Thyroid gland (tissue), 4 donors: ENCODE data around the gene SPI1.

Source experiments
- POLR2A ChIP-seq, 2 donors: fragments of 450-650 bp; IDR thresholded peaks; one replicate each; pipeline ENCODE4 v1.6.1; 2017; ENCODE audit warnings: antibody characterized with exemption in 2 of 2, mild to moderate bottlenecking in 2 of 2, moderate library complexity in 1 of 2
- TF ChIP-seq, protein P1 (sequence below), 6 experiments: fragments of 200-600 bp in 3 of 6; fragments of 450-650 bp in 3 of 6; sonication (generic) in 3 of 6; IDR thresholded peaks; one replicate each; pipeline ENCODE4 v1.5.1; 2016 to 2019; ENCODE audit warnings: antibody characterized with exemption in 6 of 6, mild to moderate bottlenecking in 2 of 6, inconsistent platforms in 1 of 6, moderate library complexity in 1 of 6

DNA sequence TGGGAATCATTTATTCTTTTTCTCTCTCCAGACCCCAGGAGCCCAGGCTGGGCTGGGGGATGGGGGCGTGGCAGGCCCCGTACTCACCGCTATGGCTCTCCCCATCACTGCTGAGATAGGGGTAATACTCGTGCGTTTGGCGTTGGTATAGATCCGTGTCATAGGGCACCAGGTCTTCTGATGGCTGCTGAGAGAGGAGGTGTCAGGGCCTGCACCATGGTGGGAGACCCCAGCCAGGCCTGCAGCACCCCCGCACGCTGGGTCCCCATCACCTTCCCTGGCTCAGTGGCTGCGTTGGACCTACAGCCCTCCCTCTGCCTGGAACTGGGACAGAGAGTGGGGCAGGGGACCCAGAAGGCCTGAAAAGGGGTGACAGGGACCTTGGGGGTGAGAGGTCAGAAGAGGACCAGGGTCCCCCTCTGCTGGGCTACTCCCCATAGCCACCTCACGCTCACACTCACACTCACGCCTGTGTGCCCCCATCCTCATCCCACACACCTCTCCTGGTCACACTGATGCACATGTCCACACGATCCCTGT is 2.7 kb downstream of the SPI1 start:
- TF ChIP-seq, protein P1, sequence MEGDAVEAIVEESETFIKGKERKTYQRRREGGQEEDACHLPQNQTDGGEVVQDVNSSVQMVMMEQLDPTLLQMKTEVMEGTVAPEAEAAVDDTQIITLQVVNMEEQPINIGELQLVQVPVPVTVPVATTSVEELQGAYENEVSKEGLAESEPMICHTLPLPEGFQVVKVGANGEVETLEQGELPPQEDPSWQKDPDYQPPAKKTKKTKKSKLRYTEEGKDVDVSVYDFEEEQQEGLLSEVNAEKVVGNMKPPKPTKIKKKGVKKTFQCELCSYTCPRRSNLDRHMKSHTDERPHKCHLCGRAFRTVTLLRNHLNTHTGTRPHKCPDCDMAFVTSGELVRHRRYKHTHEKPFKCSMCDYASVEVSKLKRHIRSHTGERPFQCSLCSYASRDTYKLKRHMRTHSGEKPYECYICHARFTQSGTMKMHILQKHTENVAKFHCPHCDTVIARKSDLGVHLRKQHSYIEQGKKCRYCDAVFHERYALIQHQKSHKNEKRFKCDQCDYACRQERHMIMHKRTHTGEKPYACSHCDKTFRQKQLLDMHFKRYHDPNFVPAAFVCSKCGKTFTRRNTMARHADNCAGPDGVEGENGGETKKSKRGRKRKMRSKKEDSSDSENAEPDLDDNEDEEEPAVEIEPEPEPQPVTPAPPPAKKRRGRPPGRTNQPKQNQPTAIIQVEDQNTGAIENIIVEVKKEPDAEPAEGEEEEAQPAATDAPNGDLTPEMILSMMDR (IDR thresholded peaks at IDR 0.05), result no peak
- TF ChIP-seq POLR2A (IDR thresholded peaks at IDR 0.05), result no peak
